B cell (primary cell): ENCODE results near the gene SHD. TPM values are rescaled to one million over a fixed set of nuclear protein-coding genes. Genes with fewer than 3 reads are reported as not detected.
"Not testable (repeated sequence)": the region's sequence is repeated elsewhere in the genome, so short reads cannot be mapped to it uniquely, and the experiment has no call there.

ENCODE experiments used
- ATAC-seq: fragments of 200-7000 bp; cut with Tn5 transposase; one replicate; pipeline ENCODE4 v1.10.0; 2021; ENCODE audit warnings: low read depth, mild to moderate bottlenecking, moderate number of reproducible peaks, moderate library complexity
- CTCF ChIA-PET: fragments of 350-600 bp; sonication (Branson Sonifier 250); formaldehyde crosslinking; loops from one replicate; lab custom pipeline; 2021; ENCODE audit warnings: antibody characterized with exemption, inconsistent platforms; lab: Charles Lee
- POLR2A ChIA-PET: fragments of 350-600 bp; sonication (Branson Sonifier 250); formaldehyde crosslinking; loops from one replicate; lab custom pipeline; 2021; ENCODE audit warnings: antibody characterized with exemption; lab: Charles Lee
- DNase-seq: peaks from one replicate; pipeline ENCODE4 v3.0.0; 2013
- H2AFZ ChIP-seq: 2 replicates; pipeline ENCODE4 v1.6.1; 2012; ENCODE audit warnings: mild to moderate bottlenecking, low read depth, low read length; ENCODE audit not compliant: insufficient read depth, poor library complexity, severe bottlenecking
- H3K27ac ChIP-seq, 2 donors: 1 replicate in 1 of 2; 2 replicates in 1 of 2; pipeline ENCODE4 v1.5.1; 2012 to 2013; ENCODE audit warnings: low read length in 2 of 2, mild to moderate bottlenecking in 2 of 2, moderate library complexity in 1 of 2
- H3K27me3 ChIP-seq, 4 experiments: fragments of 200-600 bp in 1 of 4; sonication (generic) in 1 of 4; replicated peaks in 1 of 4; 1 replicate in 2 of 4; 2 replicates in 2 of 4; pipeline versions ENCODE4 v1.6.1 to v1.7.0; 2013 to 2016; ENCODE audit warnings: low read length in 3 of 4, mild to moderate bottlenecking in 2 of 4, mixed read lengths in 1 of 4, moderate library complexity in 1 of 4; ENCODE audit not compliant: insufficient read depth in 4 of 4, control insufficient read depth in 3 of 4; ENCODE audit errors: control extremely low read depth in 1 of 4
- H3K36me3 ChIP-seq, 2 experiments: replicated peaks in 1 of 2; 1 replicate in 1 of 2; 2 replicates in 1 of 2; pipeline versions ENCODE4 v1.6.1 to v1.7.1; 2013; ENCODE audit warnings: low read length in 1 of 2; ENCODE audit not compliant: insufficient read depth in 2 of 2, control insufficient read depth in 1 of 2; ENCODE audit errors: control extremely low read depth in 1 of 2, extremely low read depth in 1 of 2
- H3K4me1 ChIP-seq, 2 donors: fragments of 200-600 bp in 1 of 2; sonication (generic) in 1 of 2; 1 replicate in 1 of 2; 2 replicates in 1 of 2; pipeline versions ENCODE4 v1.5.1 to v1.6.1; 2013 to 2017; ENCODE audit warnings: low read length in 2 of 2; ENCODE audit not compliant: control insufficient read depth in 2 of 2, insufficient read depth in 2 of 2
- H3K4me2 ChIP-seq: replicated peaks from 2 replicates; pipeline ENCODE3; 2012; ENCODE audit warnings: mild to moderate bottlenecking, low read depth, low read length; ENCODE audit not compliant: poor library complexity, severe bottlenecking
- H3K4me3 ChIP-seq, 5 experiments: fragments of 200-600 bp in 1 of 5; sonication (generic) in 1 of 5; 1 replicate in 3 of 5; 2 replicates in 2 of 5; pipeline versions ENCODE4 v1.5.1 to v1.7.0; 2011 to 2016; ENCODE audit warnings: low read length in 4 of 5, mild to moderate bottlenecking in 4 of 5, low read depth in 2 of 5, control low read depth in 1 of 5, moderate library complexity in 1 of 5; ENCODE audit not compliant: insufficient read depth in 1 of 5; ENCODE audit errors: control extremely low read depth in 1 of 5, extremely low read depth in 1 of 5
- H3K79me2 ChIP-seq: fragments of 200-600 bp; sonication (generic); one replicate; pipeline ENCODE4 v1.6.0; 2016; ENCODE audit warnings: low read length; ENCODE audit not compliant: control insufficient read depth, insufficient read depth
- H3K9ac ChIP-seq: fragments of 200-600 bp; sonication (generic); 2 replicates; pipeline ENCODE4 v1.6.1; 2017; ENCODE audit warnings: mild to moderate bottlenecking, low read length, moderate library complexity
- H3K9me3 ChIP-seq, 3 donors: one replicate each; pipeline versions ENCODE4 v1.6.1 to v1.7.1; 2013; ENCODE audit warnings: low read length in 2 of 3; ENCODE audit not compliant: control insufficient read depth in 2 of 3, insufficient read depth in 1 of 3; ENCODE audit errors: control extremely low read depth in 1 of 3
- H4K20me1 ChIP-seq: 2 replicates; pipeline ENCODE4 v1.6.0; 2012; ENCODE audit warnings: mild to moderate bottlenecking, low read length; ENCODE audit not compliant: insufficient read depth, control insufficient read depth, poor library complexity, severe bottlenecking
- H3K27ac Mint-ChIP-seq: one replicate; pipeline ENCODE4 v1.8.0; 2021; ENCODE audit warnings: mixed read lengths
- H3K27me3 Mint-ChIP-seq: one replicate; pipeline ENCODE4 v1.8.0; 2021; ENCODE audit warnings: mixed read lengths
- H3K4me1 Mint-ChIP-seq: one replicate; pipeline ENCODE4 v1.8.0; 2021; ENCODE audit warnings: mixed read lengths
- H3K4me3 Mint-ChIP-seq: one replicate; pipeline ENCODE4 v1.8.0; 2021; ENCODE audit warnings: mixed read lengths
- H3K9me3 Mint-ChIP-seq: one replicate; pipeline ENCODE4 v1.8.0; 2022; ENCODE audit warnings: mixed read lengths; ENCODE audit not compliant: insufficient read depth
- EZH2 ChIP-seq: IDR thresholded peaks from 2 replicates; pipeline ENCODE4 v1.6.1; 2012; ENCODE audit warnings: borderline replicate concordance, low read depth, mild to moderate bottlenecking, moderate library complexity, low read length; ENCODE audit not compliant: insufficient read depth, poor library complexity, severe bottlenecking
- WGBS: methylation state at CpG from one replicate; pipeline ENCODE4 v1.1.5; 2013; ENCODE audit warnings: missing lambda C conversion rate; ENCODE audit not compliant: insufficient coverage; 5-methylcytosine and 5-hydroxymethylcytosine counted together
- intact Hi-C: fragments of 100-400 bp; cut with micrococcal nuclease; formaldehyde crosslinking; loops from one replicate; pipeline ENCODE4 v1.10.0; 2022
- polyA minus RNA-seq: library from RNA; depleted of rRNA, polyadenylated mRNA; stranded (reverse); fragments of >200 nt; gene quantifications from 2 replicates; pipeline ENCODE4 v1.2.3, GENCODE V29; 2012
- polyA plus RNA-seq: library from polyadenylated mRNA; depleted of rRNA; stranded (reverse); fragments of >200 nt; gene quantifications from 2 replicates; pipeline ENCODE4 v1.2.3, GENCODE V29; 2012
- total RNA-seq, 2 donors: library from RNA; stranded (reverse); fragments of 120-200 nt in 1 of 2; gene quantifications; 1 replicate in 1 of 2; 2 replicates in 1 of 2; pipeline versions ENCODE4 v1.2.3 to v1.2.4, GENCODE V29; 2013 to 2022
- TF ChIP-seq, protein P1 (sequence below): fragments of 200-600 bp; IDR thresholded peaks from one replicate; pipeline ENCODE4 v1.8.0; 2022; ENCODE audit warnings: antibody characterized with exemption, mild to moderate bottlenecking

SHD gene, protein sequence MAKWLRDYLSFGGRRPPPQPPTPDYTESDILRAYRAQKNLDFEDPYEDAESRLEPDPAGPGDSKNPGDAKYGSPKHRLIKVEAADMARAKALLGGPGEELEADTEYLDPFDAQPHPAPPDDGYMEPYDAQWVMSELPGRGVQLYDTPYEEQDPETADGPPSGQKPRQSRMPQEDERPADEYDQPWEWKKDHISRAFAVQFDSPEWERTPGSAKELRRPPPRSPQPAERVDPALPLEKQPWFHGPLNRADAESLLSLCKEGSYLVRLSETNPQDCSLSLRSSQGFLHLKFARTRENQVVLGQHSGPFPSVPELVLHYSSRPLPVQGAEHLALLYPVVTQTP
- total RNA-seq = 0.17 TPM in 1 of 2 replicates, not detected in the other
- total RNA-seq (2013) = 1.4 TPM
- not detected in 2 replicates for polyA plus RNA-seq
- not detected in 2 replicates for polyA minus RNA-seq

DNA sequence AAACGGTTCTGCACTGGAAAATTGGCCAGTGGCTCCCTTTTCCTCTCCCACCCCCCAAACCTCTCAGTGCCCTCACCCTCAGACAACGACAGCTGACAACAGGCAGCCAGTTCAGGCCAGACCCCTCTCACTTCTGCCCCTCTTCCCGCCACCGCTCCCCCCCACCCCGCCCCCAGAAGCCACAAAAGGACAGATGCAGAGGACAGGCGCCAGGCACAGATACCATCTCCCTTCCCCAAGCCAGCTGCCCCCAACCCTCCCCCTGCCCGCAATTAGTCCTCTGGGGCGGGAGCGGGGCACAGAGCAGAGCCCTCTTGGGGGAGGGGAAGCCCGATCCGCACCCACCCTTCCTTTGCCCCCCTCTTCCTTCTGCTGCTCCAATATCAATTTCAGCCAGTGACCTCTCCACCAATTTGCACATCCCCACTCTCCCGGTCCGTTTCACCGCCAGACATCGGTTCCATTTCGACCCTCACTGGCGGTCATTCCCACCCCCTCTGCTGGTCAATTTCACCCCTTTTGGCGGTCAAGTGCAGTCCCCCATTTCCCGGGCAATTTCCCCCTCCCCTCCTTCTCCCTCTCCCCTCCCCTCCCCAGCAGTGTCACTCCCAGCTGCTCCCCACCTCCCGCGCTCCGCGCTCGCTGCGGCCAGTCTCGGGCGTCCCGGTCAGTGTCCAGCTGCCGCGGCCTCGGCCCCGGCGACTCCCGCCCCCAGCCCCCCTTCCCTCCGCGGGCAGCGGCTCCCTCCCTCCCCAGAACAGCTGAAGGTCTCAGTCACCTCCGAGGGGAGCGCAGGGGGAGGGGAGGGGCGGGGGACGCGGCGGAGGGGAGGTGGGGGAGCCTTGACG, at the start of gene SHD:
Gene SHD (plus strand): TSS at position 848 of the 848 bp plus-strand sequence. CDS start 798 bp downstream, outside the sequence.
- Mint-ChIP-seq H3K27me3 (peaks cover 10% of the 10 kb centered on the region), H3K9me3 (no peaks in the 10 kb centered on the region), H3K27ac (no peak within 1 kb of the TSS), H3K4me3 (peak within 1 kb of the TSS; percentile 16), H3K4me1 (peaks cover 4% of the 10 kb centered on the region)
- Histone ChIP-seq H3K79me2 (no peaks in the 10 kb centered on the region), H3K27ac (no peak within 1 kb of the TSS), H3K4me3 (no peak within 1 kb of the TSS), H3K36me3 (no peaks in the 10 kb centered on the region), H3K4me1 (peaks cover 4 to 8% of the 10 kb centered on the region in 2 donors), H3K4me2 (peak within 1 kb of the TSS; percentile 38), H3K9ac (no peak within 1 kb of the TSS), H2AFZ (no peak within 1 kb of the TSS), H3K27me3 (peaks cover 0 to 21% (median 4%) of the 10 kb centered on the region in 4 experiments), H4K20me1 (no peaks in the 10 kb centered on the region), H3K9me3 (no peaks in the 10 kb centered on the region)
- ChIA-PET POLR2A (no interaction called here), CTCF (no interaction called here)
- intact Hi-C loops = no loop called here
- no peak for ATAC-seq
- WGBS = 3% methylated on average over 14 of the region's 44 CpGs
- DNase-seq = no peak
- TF ChIP-seq EZH2 = no peak
- TF ChIP-seq, protein P1, sequence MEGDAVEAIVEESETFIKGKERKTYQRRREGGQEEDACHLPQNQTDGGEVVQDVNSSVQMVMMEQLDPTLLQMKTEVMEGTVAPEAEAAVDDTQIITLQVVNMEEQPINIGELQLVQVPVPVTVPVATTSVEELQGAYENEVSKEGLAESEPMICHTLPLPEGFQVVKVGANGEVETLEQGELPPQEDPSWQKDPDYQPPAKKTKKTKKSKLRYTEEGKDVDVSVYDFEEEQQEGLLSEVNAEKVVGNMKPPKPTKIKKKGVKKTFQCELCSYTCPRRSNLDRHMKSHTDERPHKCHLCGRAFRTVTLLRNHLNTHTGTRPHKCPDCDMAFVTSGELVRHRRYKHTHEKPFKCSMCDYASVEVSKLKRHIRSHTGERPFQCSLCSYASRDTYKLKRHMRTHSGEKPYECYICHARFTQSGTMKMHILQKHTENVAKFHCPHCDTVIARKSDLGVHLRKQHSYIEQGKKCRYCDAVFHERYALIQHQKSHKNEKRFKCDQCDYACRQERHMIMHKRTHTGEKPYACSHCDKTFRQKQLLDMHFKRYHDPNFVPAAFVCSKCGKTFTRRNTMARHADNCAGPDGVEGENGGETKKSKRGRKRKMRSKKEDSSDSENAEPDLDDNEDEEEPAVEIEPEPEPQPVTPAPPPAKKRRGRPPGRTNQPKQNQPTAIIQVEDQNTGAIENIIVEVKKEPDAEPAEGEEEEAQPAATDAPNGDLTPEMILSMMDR = no peak

DNA sequence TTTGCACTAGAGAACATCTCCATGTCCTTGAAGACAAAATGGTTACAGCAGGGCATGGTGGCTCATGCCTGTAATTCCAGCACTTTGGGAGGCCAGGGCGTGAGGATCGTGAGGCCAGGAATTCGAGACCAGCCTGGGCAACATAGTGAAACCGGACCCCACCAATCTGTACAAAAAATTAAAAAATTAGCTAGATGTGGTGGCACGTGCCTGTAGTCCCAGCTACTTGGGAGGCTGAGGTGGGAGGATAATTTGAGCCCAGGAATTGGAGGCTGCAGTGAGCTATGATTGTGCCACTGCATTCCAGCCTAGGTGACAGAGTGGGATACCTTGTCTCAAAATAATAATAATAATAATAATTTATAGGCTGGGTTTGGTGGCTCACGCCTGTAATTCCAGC, 48.8 kb upstream of the SHD start:
- POLR2A ChIA-PET = interaction anchor here (1.3 kb wide), 1 partner anchor 17 kb away, joined by 5 read pairs; the partner anchor contains the start of gene YJU2
- not testable (repeated sequence) for H3K9me3 Mint-ChIP-seq

DNA sequence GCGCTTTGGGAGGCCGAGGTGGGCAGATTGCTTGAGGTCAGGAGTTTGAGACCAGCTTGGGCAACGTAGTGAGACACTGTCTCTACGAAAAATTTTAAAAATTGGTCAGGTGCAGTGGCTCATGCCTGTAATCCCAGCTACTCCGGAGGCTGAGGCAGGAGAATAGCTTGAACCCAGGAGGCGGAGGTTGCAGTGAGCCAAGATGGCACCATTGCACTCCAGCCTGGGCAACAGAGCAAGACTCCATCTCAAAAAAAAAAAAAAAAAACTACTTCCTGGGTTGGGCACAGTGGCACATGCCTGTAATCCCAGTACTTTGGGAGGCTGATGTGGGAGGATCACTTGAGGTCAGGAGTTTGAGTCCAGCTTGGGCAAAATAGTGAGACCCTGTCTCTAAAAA, 47.5 kb upstream of the SHD start:
- H3K27ac ChIP-seq, H3K36me3 ChIP-seq: not testable (repeated sequence)
- 95% methylated on average over 5 of the region's 6 CpGs for WGBS

More for the DNA sequence above, 48.8 kb upstream of the SHD start:
- H3K27ac ChIP-seq, H3K9ac ChIP-seq, H3K9me3 ChIP-seq, H4K20me1 ChIP-seq, H3K27me3 ChIP-seq, H3K4me1 Mint-ChIP-seq, H3K4me3 Mint-ChIP-seq, H3K79me2 ChIP-seq, H3K4me2 ChIP-seq, DNase-seq, H2AFZ ChIP-seq, intact Hi-C loops, H3K27ac Mint-ChIP-seq, ATAC-seq, H3K4me3 ChIP-seq, H3K36me3 ChIP-seq, H3K27me3 Mint-ChIP-seq: not testable (repeated sequence)
- CTCF ChIA-PET = interaction anchor here (0.6 to 1.7 kb wide), 4 partner anchors 11 to 581 kb away, joined by 3 to 5 read pairs (median 4); partner anchors contain the start of gene YJU2
- H3K4me1 ChIP-seq = peaks cover 26 to 32% of the 10 kb centered on the region in 2 donors
- no CpG with 5 or more reads among the region's 6 CpGs for WGBS

More for the DNA sequence above, 47.5 kb upstream of the SHD start:
- H3K4me2 ChIP-seq, H3K4me3 ChIP-seq, H4K20me1 ChIP-seq, H2AFZ ChIP-seq, H3K9me3 Mint-ChIP-seq, H3K27ac Mint-ChIP-seq, H3K27me3 Mint-ChIP-seq, DNase-seq, H3K79me2 ChIP-seq, H3K9me3 ChIP-seq, H3K9ac ChIP-seq, H3K27me3 ChIP-seq, H3K4me1 Mint-ChIP-seq, intact Hi-C loops, ATAC-seq, H3K4me3 Mint-ChIP-seq: not testable (repeated sequence)
- H3K4me1 ChIP-seq = peaks cover 26 to 32% of the 10 kb centered on the region in 2 donors
- ChIA-PET CTCF (interaction anchor here (0.7 to 2.0 kb wide), 5 partner anchors 9 to 659 kb away, joined by 4 to 7 read pairs (median 4); partner anchors contain the start of gene YJU2), POLR2A (interaction anchor here (1.0 kb wide), 1 partner anchor 17 kb away, joined by 5 read pairs; no protein-coding TSS in a partner anchor)
